Chondrocyte (in vitro differentiated cells): Measurements from ENCODE around the gene CHST11. TPM values are rescaled to one million over a fixed set of nuclear protein-coding genes. Genes with fewer than 3 reads are reported as not detected.
"Not testable (repeated sequence)": the region's sequence is repeated elsewhere in the genome, so short reads cannot be mapped to it uniquely, and the experiment has no call there.

Experiments
- DNase-seq: peaks from one replicate; pipeline ENCODE4 v3.0.0; 2021; ENCODE audit warnings: mixed read lengths, low spot score
- H3K27ac Mint-ChIP-seq: one replicate; pipeline ENCODE4 v1.8.0; 2021; ENCODE audit warnings: mild to moderate bottlenecking, moderate library complexity, mixed read lengths; ENCODE audit not compliant: unreplicated experiment
- H3K27me3 Mint-ChIP-seq: 2 replicates; pipeline ENCODE4 v1.8.0; 2021; ENCODE audit warnings: low read depth, mixed read lengths
- H3K36me3 Mint-ChIP-seq: 2 replicates; pipeline ENCODE4 v1.8.0; 2021; ENCODE audit warnings: low read depth, mixed read lengths
- H3K4me1 Mint-ChIP-seq: 2 replicates; pipeline ENCODE4 v1.8.0; 2021; ENCODE audit warnings: low read depth, mild to moderate bottlenecking, mixed read lengths
- H3K4me3 Mint-ChIP-seq: one replicate; pipeline ENCODE4 v1.8.0; 2021; ENCODE audit warnings: mild to moderate bottlenecking, moderate library complexity, mixed read lengths; ENCODE audit not compliant: unreplicated experiment
- H3K9me3 Mint-ChIP-seq: 2 replicates; pipeline ENCODE4 v1.8.0; 2021; ENCODE audit warnings: low read depth, mixed read lengths
- CTCF ChIP-seq: fragments of 200-600 bp; sonication (generic); IDR thresholded peaks from 2 replicates; pipeline ENCODE4 v1.5.0; 2021; ENCODE audit warnings: antibody characterized with exemption, mild to moderate bottlenecking, moderate library complexity
- total RNA-seq: library from RNA; stranded (reverse); gene quantifications from 3 replicates; pipeline ENCODE4 v1.2.1, GENCODE V29; 2021

Gene CHST11
- total RNA-seq, 1 donor from 2014 or later = 6.2 TPM

GRCh38 chr12:104742551-104743201, 285.9 kb downstream of the CHST11 start:
- Mint-ChIP-seq H3K4me3 (no peak overlapping the region), H3K27me3 (no peaks in the 10 kb centered on the region), H3K36me3 (no peaks in the 10 kb centered on the region), H3K27ac (no peak overlapping the region), H3K4me1 (peaks cover 19% of the 10 kb centered on the region), H3K9me3 (no peaks in the 10 kb centered on the region)
- TF ChIP-seq CTCF = no peak
- DNase-seq = no peak

GRCh38 chr12:104743202-104743580, 286.4 kb downstream of the CHST11 start:
- H3K36me3 Mint-ChIP-seq = no peaks in the 10 kb centered on the region
- no peak overlapping the region for H3K27ac Mint-ChIP-seq
- TF ChIP-seq CTCF = no peak
- H3K4me3 Mint-ChIP-seq = no peak overlapping the region
- H3K9me3 Mint-ChIP-seq = no peaks in the 10 kb centered on the region
- DNase-seq = no peak
- H3K27me3 Mint-ChIP-seq = no peaks in the 10 kb centered on the region
- H3K4me1 Mint-ChIP-seq = peaks cover 14% of the 10 kb centered on the region

GRCh38 chr12:104743753-104744548, 287.2 kb downstream of the CHST11 start:
- not testable (repeated sequence) for H3K27me3 Mint-ChIP-seq, H3K27ac Mint-ChIP-seq, DNase-seq

GRCh38 chr12:104746467-104747088, 289.8 kb downstream of the CHST11 start:
- TF ChIP-seq CTCF = no peak
- H3K27me3 Mint-ChIP-seq = no peaks in the 10 kb centered on the region
- H3K4me3 Mint-ChIP-seq = no peak overlapping the region
- peaks cover 20% of the 10 kb centered on the region for H3K4me1 Mint-ChIP-seq
- no peaks in the 10 kb centered on the region for H3K9me3 Mint-ChIP-seq
- DNase-seq = no peak
- no peak overlapping the region for H3K27ac Mint-ChIP-seq
- H3K36me3 Mint-ChIP-seq = no peaks in the 10 kb centered on the region

More at GRCh38 chr12:104743753-104744548, 287.2 kb downstream of the CHST11 start:
- H3K36me3 Mint-ChIP-seq, H3K4me3 Mint-ChIP-seq, H3K9me3 Mint-ChIP-seq: not testable (repeated sequence)
- peaks cover 11% of the 10 kb centered on the region for H3K4me1 Mint-ChIP-seq

GRCh38 chr12:104747330-104747729, 290.6 kb downstream of the CHST11 start:
- H3K36me3 Mint-ChIP-seq = no peaks in the 10 kb centered on the region
- no peak for TF ChIP-seq CTCF
- H3K27ac Mint-ChIP-seq = no peak overlapping the region
- H3K27me3 Mint-ChIP-seq = no peaks in the 10 kb centered on the region
- H3K4me3 Mint-ChIP-seq = no peak overlapping the region
- peaks cover 20% of the 10 kb centered on the region for H3K4me1 Mint-ChIP-seq
- H3K9me3 Mint-ChIP-seq = no peaks in the 10 kb centered on the region
- no peak for DNase-seq
